HFF-Myc (cell line): ENCODE results near the gene GPR137.
A peak's percentile ranks its signal among the peaks of the same experiment; 100 is the strongest.

Experiments
- DNase-seq: peaks from one replicate; pipeline ENCODE4 v3.0.0-alpha.2; 2011; ENCODE audit warnings: low read depth; ENCODE audit errors: extremely low read depth
- H3K4me3 ChIP-seq: replicated peaks from 2 replicates; pipeline ENCODE4 v1.5.1; 2011; ENCODE audit warnings: low read depth, mild to moderate bottlenecking, control low read depth, low read length
- CTCF ChIP-seq: IDR thresholded peaks from 2 replicates; pipeline ENCODE4 v1.5.1; 2012; ENCODE audit warnings: mild to moderate bottlenecking, low read depth, low read length, control low read depth; ENCODE audit errors: missing control alignments

GPR137 gene

GRCh38 chr11:64240435-64241240 is 45.0 kb upstream of the GPR137 start, which contains the start of gene FKBP2:
Gene FKBP2 (plus strand): TSS chr11:64241095. CDS start chr11:64242388, 1,293 bp downstream.
- DNase-seq: peak; percentile 81
- TF ChIP-seq CTCF: no peak
- peak within 1 kb of the TSS; percentile 80 for H3K4me3 ChIP-seq

- H3K4me3 ChIP-seq: peak overlapping the region; percentile 80
- no peak for TF ChIP-seq CTCF
- no peak for DNase-seq
Observed at GRCh38 chr11:64241241-64241490, 44.5 kb upstream of the GPR137 start.

- H3K4me3 ChIP-seq: peak overlapping the region; percentile 80
- DNase-seq: peak; percentile 96
Observed at GRCh38 chr11:64241491-64242374, 43.9 kb upstream of the GPR137 start.

GRCh38 chr11:64243236-64243854 is 42.3 kb upstream of the GPR137 start:
- no peak for TF ChIP-seq CTCF
- DNase-seq: no peak
- peak overlapping the region; percentile 80; the same call in 1 of the 2 replicates for H3K4me3 ChIP-seq

More at GRCh38 chr11:64241491-64242374, 43.9 kb upstream of the GPR137 start:
- TF ChIP-seq CTCF: no peak

GRCh38 chr11:64244107-64244506 is 41.5 kb upstream of the GPR137 start:
- TF ChIP-seq CTCF: no peak
- no peak for DNase-seq
- peak overlapping the region; percentile 99; the same call in 1 of the 2 replicates for H3K4me3 ChIP-seq

GRCh38 chr11:64244966-64245365 is 40.7 kb upstream of the GPR137 start:
- DNase-seq: no peak
- TF ChIP-seq CTCF: no peak
- peak overlapping the region; percentile 99 for H3K4me3 ChIP-seq
